GM10248 (cell line): ENCODE measurements around the gene SPATS2L.

Source experiments
- CTCF ChIA-PET: fragments of 300-600 bp; sonication (Branson Sonifier 250); formaldehyde crosslinking; extraction: SDS; loops from one replicate; lab custom pipeline; 2021; ENCODE audit warnings: antibody characterized with exemption; lab: Yijun Ruan, JAX
- POLR2A ChIA-PET: fragments of 350-650 bp; sonication (Branson Sonifier 250); formaldehyde crosslinking; extraction: SDS; loops from one replicate; lab custom pipeline; 2020; ENCODE audit warnings: antibody characterized with exemption; lab: Yijun Ruan, JAX
- DNase-seq: peaks from one replicate; pipeline ENCODE4 v3.0.0; 2012; ENCODE audit errors: extremely low spot score
- TF ChIP-seq, protein P1 (sequence below): IDR thresholded peaks from 2 replicates; pipeline ENCODE4 v1.5.1; 2012; ENCODE audit warnings: mild to moderate bottlenecking, low read depth; ENCODE audit errors: extremely low read depth, missing control alignments, control extremely low read depth

Gene SPATS2L

DNA sequence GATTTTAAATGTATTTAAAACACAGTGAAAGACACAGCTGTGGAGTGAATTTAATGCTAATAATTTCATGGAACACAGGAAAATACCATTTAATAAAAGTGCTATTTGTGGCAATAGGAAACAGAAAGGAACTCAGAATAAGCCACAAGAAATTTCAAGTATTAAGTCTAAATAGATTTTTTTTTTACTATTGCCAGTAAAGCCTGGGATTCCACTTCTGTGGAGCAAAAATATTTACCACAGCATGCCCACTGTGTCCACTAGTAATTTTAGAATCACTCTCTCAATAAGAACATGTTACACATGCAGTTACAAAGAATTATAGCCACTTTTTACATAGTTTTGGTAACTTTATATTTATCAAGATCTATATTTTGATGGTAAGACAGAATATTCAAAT is 186.2 kb downstream of the SPATS2L start:
- TF ChIP-seq, protein P1, sequence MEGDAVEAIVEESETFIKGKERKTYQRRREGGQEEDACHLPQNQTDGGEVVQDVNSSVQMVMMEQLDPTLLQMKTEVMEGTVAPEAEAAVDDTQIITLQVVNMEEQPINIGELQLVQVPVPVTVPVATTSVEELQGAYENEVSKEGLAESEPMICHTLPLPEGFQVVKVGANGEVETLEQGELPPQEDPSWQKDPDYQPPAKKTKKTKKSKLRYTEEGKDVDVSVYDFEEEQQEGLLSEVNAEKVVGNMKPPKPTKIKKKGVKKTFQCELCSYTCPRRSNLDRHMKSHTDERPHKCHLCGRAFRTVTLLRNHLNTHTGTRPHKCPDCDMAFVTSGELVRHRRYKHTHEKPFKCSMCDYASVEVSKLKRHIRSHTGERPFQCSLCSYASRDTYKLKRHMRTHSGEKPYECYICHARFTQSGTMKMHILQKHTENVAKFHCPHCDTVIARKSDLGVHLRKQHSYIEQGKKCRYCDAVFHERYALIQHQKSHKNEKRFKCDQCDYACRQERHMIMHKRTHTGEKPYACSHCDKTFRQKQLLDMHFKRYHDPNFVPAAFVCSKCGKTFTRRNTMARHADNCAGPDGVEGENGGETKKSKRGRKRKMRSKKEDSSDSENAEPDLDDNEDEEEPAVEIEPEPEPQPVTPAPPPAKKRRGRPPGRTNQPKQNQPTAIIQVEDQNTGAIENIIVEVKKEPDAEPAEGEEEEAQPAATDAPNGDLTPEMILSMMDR, result no peak
- ChIA-PET POLR2A (no interaction called here), CTCF (interaction anchor here (2.7 kb wide), 1 partner anchor 11 kb away, joined by 56 read pairs; no protein-coding TSS in a partner anchor)
- DNase-seq, result no peak

DNA sequence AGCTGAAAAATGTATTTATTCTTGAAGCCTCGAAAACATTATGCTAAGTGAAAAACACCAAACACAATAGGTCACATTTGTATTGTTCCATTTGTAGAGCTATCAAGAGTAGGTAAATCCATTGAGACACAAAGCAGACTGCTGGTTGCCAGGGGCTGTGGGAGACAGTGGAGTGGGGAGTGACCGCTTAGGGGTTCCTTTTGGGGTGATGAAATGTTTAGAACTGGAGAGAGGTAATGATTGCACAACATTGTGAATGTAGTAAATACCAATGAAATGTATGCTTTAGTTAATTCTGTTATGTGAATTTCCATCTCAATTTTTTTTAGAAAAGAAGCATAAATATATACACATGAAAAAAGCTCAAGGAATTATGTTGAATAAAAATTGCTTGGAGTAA is 187.6 kb downstream of the SPATS2L start:
- TF ChIP-seq, protein P1, result no peak
- DNase-seq, result no peak
- CTCF ChIA-PET, result interaction anchor here (0.9 to 2.7 kb wide), 7 partner anchors 8 to 209 kb away, joined by 3 to 56 read pairs (median 3); partner anchors contain the start of gene KCTD18
- POLR2A ChIA-PET, result no interaction called here

DNA sequence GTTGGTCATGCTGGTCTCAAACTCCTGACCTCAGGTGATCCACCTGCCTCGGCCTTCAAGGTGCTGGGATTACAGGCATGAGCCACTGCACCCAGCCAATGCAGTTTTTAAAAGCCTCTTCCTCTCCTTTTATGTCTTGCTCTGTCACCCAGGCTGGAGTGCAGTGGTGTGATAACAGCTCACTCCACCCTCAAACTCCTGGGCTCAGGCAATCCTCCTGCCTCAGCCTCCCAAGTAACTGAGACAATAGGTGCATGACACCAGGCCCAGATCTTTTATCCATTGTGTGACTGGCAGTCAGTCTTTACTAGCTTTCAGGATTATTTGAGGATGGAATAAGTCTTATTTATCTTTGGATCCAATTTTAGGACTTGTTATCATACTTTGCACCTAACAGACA is 190.2 kb downstream of the SPATS2L start:
- DNase-seq, result no peak
- CTCF ChIA-PET, result interaction anchor here (0.8 to 4.1 kb wide), 5 partner anchors 13 to 25 kb away, joined by 3 to 54 read pairs (median 6); partner anchors contain the start of gene KCTD18
- POLR2A ChIA-PET, result no interaction called here
- TF ChIP-seq, protein P1, result no peak

DNA sequence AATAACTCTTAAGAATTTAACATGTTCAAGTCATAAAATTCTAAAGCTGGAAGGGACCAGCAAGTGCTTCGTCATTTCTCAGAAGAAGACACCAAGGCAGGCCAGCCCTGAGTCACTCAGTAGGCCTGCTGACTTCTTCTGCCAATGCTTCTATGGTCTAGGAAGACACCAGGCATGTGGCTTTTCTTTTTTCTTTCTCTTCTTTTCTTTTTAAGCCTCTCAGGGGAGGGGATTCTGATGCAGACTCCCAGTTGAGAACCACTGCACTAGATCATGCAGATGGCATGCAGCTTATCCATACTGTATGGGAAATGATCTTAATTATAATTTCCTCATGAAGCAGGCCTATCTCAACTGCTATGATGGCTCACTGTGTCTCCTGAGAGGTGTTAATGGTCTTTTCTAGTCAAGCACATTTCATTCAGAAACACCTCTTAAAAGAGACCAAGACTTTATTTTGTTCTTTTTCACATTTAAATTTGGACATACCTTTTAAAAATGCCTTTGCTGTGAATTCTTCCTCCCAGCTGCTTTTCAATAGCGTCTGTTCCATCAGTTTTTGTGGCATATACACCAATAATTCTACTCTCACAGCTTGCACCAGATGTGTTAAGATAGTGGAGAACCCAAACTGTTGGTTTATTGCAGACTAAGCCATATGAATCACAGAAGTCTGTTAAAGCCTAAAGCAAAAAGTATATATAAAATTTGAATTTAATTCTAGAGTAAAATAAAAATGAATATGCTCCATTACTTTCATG is 192.1 kb downstream of the SPATS2L start:
- CTCF ChIA-PET, result interaction anchor here (1.0 to 4.1 kb wide), 4 partner anchors 11 to 37 kb away, joined by 3 to 54 read pairs (median 6); partner anchors contain the start of gene KCTD18
- TF ChIP-seq, protein P1, result no peak
- POLR2A ChIA-PET, result no interaction called here
- no peak for DNase-seq

DNA sequence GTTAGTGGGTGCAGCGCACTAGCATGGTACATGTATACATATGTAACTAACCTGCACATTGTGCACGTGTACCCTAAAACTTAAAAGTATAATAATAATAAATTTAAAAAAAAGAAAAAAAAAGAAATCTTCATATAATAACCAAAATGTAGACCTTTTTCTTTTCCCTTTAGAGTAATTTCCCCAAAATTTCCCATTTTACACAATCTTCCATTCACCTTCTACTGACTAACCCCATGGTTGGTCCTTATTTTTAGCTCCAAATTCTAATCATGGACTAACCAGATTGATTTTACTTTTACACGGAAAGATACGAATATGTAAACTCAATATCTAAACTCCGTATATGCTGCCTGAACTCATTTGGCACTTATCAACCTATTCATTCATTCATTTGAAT is 195.7 kb downstream of the SPATS2L start:
- ChIA-PET POLR2A (no interaction called here), CTCF (interaction anchor here (0.8 to 1.0 kb wide), 2 partner anchors 8 to 12 kb away, joined by 3 to 5 read pairs; no protein-coding TSS in a partner anchor)
- no peak for DNase-seq
- TF ChIP-seq, protein P1, result no peak

DNA sequence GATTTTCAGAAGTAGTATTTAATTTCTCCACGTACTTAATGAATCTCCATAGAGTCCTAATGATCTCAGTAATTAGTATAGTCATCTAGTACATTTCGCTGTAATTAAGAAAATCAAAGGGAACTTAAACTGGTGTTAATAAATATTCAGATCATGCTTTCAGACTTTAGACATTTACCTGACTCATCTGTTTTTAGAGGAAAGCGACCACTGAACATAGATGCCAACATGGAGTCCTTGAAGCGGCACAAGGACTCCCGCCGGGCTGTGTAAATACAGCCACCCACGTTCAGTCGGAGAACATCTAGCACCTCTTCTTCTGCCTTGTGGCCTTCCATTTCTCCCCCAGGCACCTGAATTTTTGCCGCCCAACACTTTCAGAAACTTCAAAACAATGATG is 200.2 kb downstream of the SPATS2L start:
- TF ChIP-seq, protein P1, result no peak
- ChIA-PET CTCF (interaction anchor here (3.2 kb wide), 1 partner anchor 24 kb away, joined by 18 read pairs; no protein-coding TSS in a partner anchor), POLR2A (no interaction called here)
- no peak for DNase-seq
